CD8-positive, alpha-beta memory T cell (primary cell): ENCODE data around the gene PRAMEF7. TPM values are rescaled to one million over a fixed set of nuclear protein-coding genes. Genes with fewer than 3 reads are reported as not detected.
"Not testable (repeated sequence)": the region's sequence is repeated elsewhere in the genome, so short reads cannot be mapped to it uniquely, and the experiment has no call there.

Source experiments
- CTCF ChIA-PET: fragments of 350-600 bp; sonication (Branson Sonifier 250); formaldehyde crosslinking; loops from one replicate; lab custom pipeline; 2021; ENCODE audit warnings: antibody characterized with exemption; lab: Charles Lee
- POLR2A ChIA-PET: fragments of 350-600 bp; sonication (Branson Sonifier 250); formaldehyde crosslinking; loops from one replicate; lab custom pipeline; 2021; ENCODE audit warnings: antibody characterized with exemption; lab: Charles Lee
- DNase-seq, 5 donors: peaks; one replicate each; pipeline versions ENCODE4 v3.0.0 to v3.0.0-alpha.2; 2020 to 2022; ENCODE audit warnings: mixed read lengths in 1 of 5
- H3K27ac ChIP-seq: one replicate; pipeline ENCODE4 v1.7.0; 2013; ENCODE audit warnings: low read depth, mild to moderate bottlenecking, low read length, moderate library complexity
- H3K27me3 ChIP-seq: 2 replicates; pipeline ENCODE4 v1.7.0; 2013; ENCODE audit warnings: low read length, mild to moderate bottlenecking; ENCODE audit not compliant: insufficient read depth, poor library complexity, severe bottlenecking
- H3K36me3 ChIP-seq: 2 replicates; pipeline ENCODE4 v1.7.0; 2013; ENCODE audit warnings: mild to moderate bottlenecking, low read length, moderate library complexity; ENCODE audit not compliant: insufficient read depth
- H3K4me1 ChIP-seq: 2 replicates; pipeline ENCODE4 v1.7.0; 2013; ENCODE audit warnings: mild to moderate bottlenecking, low read length, moderate library complexity; ENCODE audit not compliant: insufficient read depth
- H3K4me3 ChIP-seq: 2 replicates; pipeline ENCODE4 v1.7.0; 2013; ENCODE audit warnings: mild to moderate bottlenecking, low read length
- H3K9me3 ChIP-seq: 2 replicates; pipeline ENCODE4 v1.7.0; 2013; ENCODE audit warnings: mild to moderate bottlenecking, low read length
- H3K27ac Mint-ChIP-seq, 8 donors: one replicate each; pipeline ENCODE4 v1.8.0; 2020 to 2021; ENCODE audit warnings: mixed read lengths in 8 of 8, mild to moderate bottlenecking in 6 of 8, inconsistent platforms in 3 of 8, moderate library complexity in 3 of 8
- H3K27me3 Mint-ChIP-seq, 2 donors: one replicate each; pipeline ENCODE4 v1.8.0; 2020 to 2021; ENCODE audit warnings: mixed read lengths in 2 of 2, mild to moderate bottlenecking in 1 of 2, moderate library complexity in 1 of 2
- H3K36me3 Mint-ChIP-seq, 3 donors: one replicate each; pipeline ENCODE4 v1.8.0; 2020 to 2021; ENCODE audit warnings: mixed read lengths in 3 of 3, inconsistent platforms in 1 of 3, mild to moderate bottlenecking in 1 of 3
- H3K4me1 Mint-ChIP-seq, 3 donors: one replicate each; pipeline ENCODE4 v1.8.0; 2020 to 2021; ENCODE audit warnings: mixed read lengths in 3 of 3, inconsistent platforms in 1 of 3, mild to moderate bottlenecking in 1 of 3
- H3K4me3 Mint-ChIP-seq, 7 donors: one replicate each; pipeline ENCODE4 v1.8.0; 2020 to 2021; ENCODE audit warnings: mixed read lengths in 7 of 7, mild to moderate bottlenecking in 6 of 7, moderate library complexity in 4 of 7, inconsistent platforms in 2 of 7
- H3K9me3 Mint-ChIP-seq, 5 donors: one replicate each; pipeline ENCODE4 v1.8.0; 2020 to 2022; ENCODE audit warnings: mixed read lengths in 5 of 5, mild to moderate bottlenecking in 3 of 5, moderate library complexity in 2 of 5, inconsistent platforms in 1 of 5
- polyA plus RNA-seq: library from polyadenylated mRNA; unstranded; fragments of 300-500 nt; fragmentation: Illumina TruSeq; gene quantifications from one replicate; pipeline ENCODE4 v1.2.3, GENCODE V29; 2021
- total RNA-seq, 2 experiments: library from RNA; stranded (reverse); gene quantifications; one replicate each; pipeline ENCODE4 v1.2.3, GENCODE V29; 2021

The PRAMEF7 gene
- total and polyA plus RNA-seq, 3 experiments from 2014 or later = not detected

- POLR2A ChIA-PET, CTCF ChIA-PET, H3K36me3 Mint-ChIP-seq: not testable (repeated sequence)
Measured at GRCh38 chr1:12947480-12947879, 31.1 kb downstream of the PRAMEF7 start, which contains the start of gene PRAMEF6. TSS of gene PRAMEF6 (minus strand) at chr1:12947580. CDS start at chr1:12942518, 5,062 bp downstream.

More at GRCh38 chr1:12947480-12947879, 31.1 kb downstream of the PRAMEF7 start, which contains the start of gene PRAMEF6:
- H3K27ac Mint-ChIP-seq, H3K4me1 Mint-ChIP-seq, H3K4me1 ChIP-seq, H3K36me3 ChIP-seq, H3K9me3 ChIP-seq, H3K4me3 Mint-ChIP-seq, H3K27ac ChIP-seq, DNase-seq, H3K4me3 ChIP-seq, H3K27me3 Mint-ChIP-seq, H3K9me3 Mint-ChIP-seq, H3K27me3 ChIP-seq: not testable (repeated sequence)

Other genes with a start within 250 kb of the PRAMEF7 start
- gene AADACL3, start 200.5 kb upstream of the PRAMEF7 start, total RNA-seq = not detected
- not detected for gene AADACL3, start 200.5 kb upstream of the PRAMEF7 start, polyA plus RNA-seq
- not detected for gene CFAP107, start 170.4 kb upstream of the PRAMEF7 start, total RNA-seq
- not detected for gene CFAP107, start 170.4 kb upstream of the PRAMEF7 start, polyA plus RNA-seq
- gene PRAMEF12, start 142.9 kb upstream of the PRAMEF7 start, total RNA-seq = not detected
- not detected for gene PRAMEF12, start 142.9 kb upstream of the PRAMEF7 start, polyA plus RNA-seq
- not detected for gene PRAMEF1, start 125.2 kb upstream of the PRAMEF7 start, total RNA-seq
- not detected for gene PRAMEF1, start 125.2 kb upstream of the PRAMEF7 start, polyA plus RNA-seq
- gene PRAMEF11, start 85.2 kb upstream of the PRAMEF7 start, total RNA-seq = not detected
- gene PRAMEF11, start 85.2 kb upstream of the PRAMEF7 start, polyA plus RNA-seq = not detected
- not detected for gene HNRNPCL1, start 67.9 kb upstream of the PRAMEF7 start, total RNA-seq
- gene HNRNPCL1, start 67.9 kb upstream of the PRAMEF7 start, polyA plus RNA-seq = not detected
- not detected for gene PRAMEF2, start 59.5 kb upstream of the PRAMEF7 start, total RNA-seq
- not detected for gene PRAMEF2, start 59.5 kb upstream of the PRAMEF7 start, polyA plus RNA-seq
- gene PRAMEF4, start 30.4 kb upstream of the PRAMEF7 start, total RNA-seq = not detected
- gene PRAMEF4, start 30.4 kb upstream of the PRAMEF7 start, polyA plus RNA-seq = not detected
- not detected for gene PRAMEF10, start 18.3 kb upstream of the PRAMEF7 start, total RNA-seq
- not detected for gene PRAMEF10, start 18.3 kb upstream of the PRAMEF7 start, polyA plus RNA-seq
- gene PRAMEF6, start 31.0 kb downstream of the PRAMEF7 start, total RNA-seq = not detected
- gene PRAMEF6, start 31.0 kb downstream of the PRAMEF7 start, polyA plus RNA-seq = not detected
- not detected for gene PRAMEF27, start 140.0 kb downstream of the PRAMEF7 start, total RNA-seq
- not detected for gene PRAMEF27, start 140.0 kb downstream of the PRAMEF7 start, polyA plus RNA-seq
- not detected for gene HNRNPCL3, start 144.2 kb downstream of the PRAMEF7 start, total RNA-seq
- not detected for gene HNRNPCL3, start 144.2 kb downstream of the PRAMEF7 start, polyA plus RNA-seq
- not detected for gene PRAMEF25, start 154.2 kb downstream of the PRAMEF7 start, total RNA-seq
- not detected for gene PRAMEF25, start 154.2 kb downstream of the PRAMEF7 start, polyA plus RNA-seq
- not detected for gene HNRNPCL2, start 200.2 kb downstream of the PRAMEF7 start, total RNA-seq
- gene HNRNPCL2, start 200.2 kb downstream of the PRAMEF7 start, polyA plus RNA-seq = not detected
- gene PRAMEF26, start 239.4 kb downstream of the PRAMEF7 start, total RNA-seq = not detected
- not detected for gene PRAMEF26, start 239.4 kb downstream of the PRAMEF7 start, polyA plus RNA-seq
- not detected for gene HNRNPCL4, start 249.0 kb downstream of the PRAMEF7 start, total RNA-seq
- gene HNRNPCL4, start 249.0 kb downstream of the PRAMEF7 start, polyA plus RNA-seq = not detected